Measurements from ENCODE around the gene ACSM5.

GRCh38 chr16:20401066-20401465, 8.3 kb upstream of the ACSM5 start:
- no peak for TF ChIP-seq CTCF (IDR thresholded peaks at IDR 0.05)
- no peak for TF ChIP-seq POLR2A (IDR thresholded peaks at IDR 0.05)
